HG03378 (cell line): ENCODE results near the gene GATA5.

Source experiments
- ATAC-seq: cut with Tn5 transposase; IDR thresholded peaks from one replicate; pipeline ENCODE4 v1.9.1; 2021; ENCODE audit warnings: mild to moderate bottlenecking, moderate library complexity; ENCODE audit not compliant: unreplicated experiment

GATA5 gene

DNA sequence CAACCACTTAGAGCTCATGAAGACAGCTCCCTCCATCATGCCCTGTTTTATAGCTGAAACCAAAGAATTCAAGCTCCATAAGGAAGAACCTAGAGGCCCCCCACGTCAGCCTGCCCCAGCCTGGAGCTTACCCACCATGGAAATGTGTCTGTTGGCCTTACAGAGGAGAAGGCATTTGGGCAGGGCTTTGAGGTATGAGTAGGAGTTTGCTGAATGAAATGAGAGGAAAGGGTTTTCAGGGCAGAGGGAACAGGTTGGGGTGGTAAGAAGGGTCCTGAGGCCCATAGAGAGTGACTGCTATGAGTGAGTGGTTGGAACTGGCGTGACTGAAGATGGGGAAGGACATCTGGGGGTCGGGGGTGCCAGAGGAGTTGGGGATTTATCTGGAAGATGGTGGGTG, 12.7 kb upstream of the GATA5 start:
- ATAC-seq = no peak

DNA sequence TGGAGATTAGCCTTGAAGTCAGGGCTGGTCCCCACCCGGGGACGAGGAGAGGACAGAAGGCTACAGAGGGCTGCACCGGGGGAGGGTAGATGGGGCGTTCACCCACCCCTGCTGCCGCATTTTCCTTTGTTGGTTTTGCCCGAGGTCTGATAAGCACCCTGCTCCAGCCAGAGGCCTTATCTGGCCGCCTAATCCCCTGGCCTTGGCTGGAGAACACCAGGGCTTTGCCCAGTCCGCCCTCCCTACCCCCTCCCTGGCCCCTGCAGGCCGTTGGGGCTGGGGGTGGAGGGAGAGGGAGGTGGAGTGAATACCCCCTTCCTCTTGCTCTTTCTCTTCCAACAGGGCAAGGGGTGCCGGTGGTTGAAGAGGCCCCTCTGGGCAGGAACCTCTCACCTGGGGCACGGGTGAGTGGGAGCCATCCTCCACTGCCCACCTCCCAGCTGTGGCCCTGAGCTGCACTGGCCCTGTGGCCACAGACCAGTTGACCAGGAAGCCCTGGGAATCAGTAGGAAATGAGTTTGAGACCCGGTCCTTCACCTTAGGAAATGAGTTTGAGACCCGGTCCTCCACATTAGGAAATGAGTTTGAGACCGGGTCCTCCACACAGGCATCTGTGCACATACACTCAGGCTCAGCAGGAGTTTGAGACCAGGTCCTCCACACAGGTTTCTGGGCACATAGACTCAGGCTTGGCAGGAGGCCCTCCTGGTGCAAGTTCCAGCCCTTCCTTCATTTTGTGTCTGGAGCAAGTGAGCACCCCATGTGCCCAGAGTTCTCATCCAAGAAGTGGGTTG, 12.0 kb upstream of the GATA5 start:
- ATAC-seq = no peak

DNA sequence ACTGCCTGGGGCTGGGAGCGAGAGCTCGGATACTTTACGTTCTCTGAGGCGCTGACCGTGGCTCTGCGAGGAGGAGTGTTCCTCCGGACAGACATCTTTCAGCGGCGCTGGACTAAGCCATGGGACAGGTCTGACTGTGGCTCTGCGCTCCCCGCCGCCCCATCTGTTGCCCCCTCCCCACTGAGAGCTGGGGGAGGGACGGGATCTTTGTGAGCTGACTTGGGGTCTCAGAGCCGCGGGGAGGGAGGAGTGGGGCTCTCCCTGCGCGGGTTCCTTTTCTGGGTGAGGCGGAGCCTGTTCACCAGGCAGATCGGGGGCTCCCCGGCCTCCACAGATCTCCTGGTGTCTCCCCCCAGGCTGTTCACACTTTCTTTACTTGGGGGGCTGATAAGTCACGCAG, 11.3 kb upstream of the GATA5 start:
- no peak for ATAC-seq

DNA sequence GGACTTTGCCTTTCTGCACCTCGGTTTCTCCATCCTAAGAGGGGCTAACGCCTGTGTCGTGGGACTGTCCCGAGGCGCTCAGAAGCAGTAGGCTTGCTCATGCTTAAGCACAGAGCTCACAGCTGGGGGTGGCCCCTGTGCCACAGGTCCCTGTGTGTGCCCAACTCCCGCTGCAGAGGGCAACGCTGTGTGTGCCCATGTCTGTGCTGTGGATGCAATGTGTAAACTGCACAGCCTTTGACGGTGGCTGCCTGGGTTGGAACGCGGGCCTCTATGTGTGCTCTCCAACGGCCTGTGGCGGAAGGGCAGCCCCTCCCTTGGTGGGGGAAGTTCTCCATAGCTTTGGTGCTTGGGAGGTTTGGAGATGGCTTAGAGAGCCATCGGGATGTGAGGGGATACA, 10.7 kb upstream of the GATA5 start:
- ATAC-seq = no peak

DNA sequence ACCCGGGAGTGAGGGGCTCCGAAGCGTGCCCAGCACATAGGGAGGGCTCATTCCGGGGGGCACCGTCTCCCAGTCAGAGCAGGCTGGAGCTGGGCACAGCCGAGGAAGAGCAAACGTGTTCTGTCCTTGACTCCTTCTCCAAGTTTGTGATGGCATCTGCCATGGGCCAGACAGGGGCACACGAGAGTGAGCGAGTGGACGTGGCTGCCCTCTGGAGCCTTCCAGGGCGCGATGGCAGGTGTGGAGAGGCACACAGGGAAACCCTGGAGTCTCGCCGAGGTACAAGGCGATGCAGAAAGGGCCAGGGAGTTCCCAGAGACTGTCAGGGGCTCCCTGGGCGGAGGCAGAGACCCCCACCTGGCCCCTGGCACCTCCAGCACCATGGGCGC, 9.9 kb upstream of the GATA5 start:
- no peak for ATAC-seq

DNA sequence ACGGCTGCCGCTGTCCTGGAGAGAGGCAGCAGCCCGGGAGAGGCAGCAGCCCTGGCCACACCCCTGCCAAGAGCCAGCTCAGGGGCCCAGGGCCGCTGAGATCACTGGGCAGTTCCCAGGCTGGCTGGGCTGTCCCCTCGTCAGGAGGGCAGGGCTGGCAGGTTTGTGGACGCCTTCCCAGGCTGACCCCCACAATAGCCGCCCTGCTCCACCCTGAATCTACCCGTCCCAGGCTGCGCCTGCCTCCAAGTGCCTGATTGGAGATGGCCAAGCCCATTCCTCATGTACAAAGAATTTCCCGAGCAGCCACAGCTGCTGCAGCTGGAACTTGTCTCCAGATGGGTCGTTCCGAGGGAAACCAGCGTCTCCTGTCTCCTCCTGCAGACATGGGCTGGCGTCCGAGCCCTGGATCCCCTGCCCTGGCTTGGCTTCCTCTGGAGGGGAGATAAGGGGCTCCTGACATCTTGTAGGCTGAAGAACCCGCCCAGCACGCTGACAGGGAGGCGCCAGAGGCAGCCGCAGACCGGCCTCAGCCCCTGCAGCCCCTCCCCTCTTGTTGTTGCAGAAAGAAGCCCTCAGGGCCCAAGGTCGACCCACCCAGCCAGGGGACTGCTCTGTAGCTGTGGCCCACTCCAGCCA, 9.4 kb upstream of the GATA5 start:
- ATAC-seq = no peak

DNA sequence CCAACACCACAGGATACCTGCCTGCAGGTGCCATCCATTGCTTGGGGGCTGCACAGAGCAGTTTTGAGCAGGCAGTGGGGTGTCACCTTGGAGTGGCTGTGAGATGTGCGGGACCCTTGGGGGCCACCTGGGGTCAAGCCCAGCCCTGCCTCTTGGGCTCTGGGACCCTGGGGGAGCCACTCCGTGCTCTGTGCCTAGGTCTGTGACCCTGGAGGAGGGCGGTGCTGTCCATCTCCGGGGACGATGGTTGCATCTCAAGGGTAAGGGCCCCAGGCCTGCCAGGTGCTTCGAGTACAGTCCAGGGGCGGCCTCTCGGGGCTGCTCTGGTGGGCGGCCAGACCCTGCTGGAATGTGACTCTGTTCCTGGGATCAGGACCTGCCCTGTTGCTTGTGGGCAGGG, 8.7 kb upstream of the GATA5 start:
- ATAC-seq = no peak

DNA sequence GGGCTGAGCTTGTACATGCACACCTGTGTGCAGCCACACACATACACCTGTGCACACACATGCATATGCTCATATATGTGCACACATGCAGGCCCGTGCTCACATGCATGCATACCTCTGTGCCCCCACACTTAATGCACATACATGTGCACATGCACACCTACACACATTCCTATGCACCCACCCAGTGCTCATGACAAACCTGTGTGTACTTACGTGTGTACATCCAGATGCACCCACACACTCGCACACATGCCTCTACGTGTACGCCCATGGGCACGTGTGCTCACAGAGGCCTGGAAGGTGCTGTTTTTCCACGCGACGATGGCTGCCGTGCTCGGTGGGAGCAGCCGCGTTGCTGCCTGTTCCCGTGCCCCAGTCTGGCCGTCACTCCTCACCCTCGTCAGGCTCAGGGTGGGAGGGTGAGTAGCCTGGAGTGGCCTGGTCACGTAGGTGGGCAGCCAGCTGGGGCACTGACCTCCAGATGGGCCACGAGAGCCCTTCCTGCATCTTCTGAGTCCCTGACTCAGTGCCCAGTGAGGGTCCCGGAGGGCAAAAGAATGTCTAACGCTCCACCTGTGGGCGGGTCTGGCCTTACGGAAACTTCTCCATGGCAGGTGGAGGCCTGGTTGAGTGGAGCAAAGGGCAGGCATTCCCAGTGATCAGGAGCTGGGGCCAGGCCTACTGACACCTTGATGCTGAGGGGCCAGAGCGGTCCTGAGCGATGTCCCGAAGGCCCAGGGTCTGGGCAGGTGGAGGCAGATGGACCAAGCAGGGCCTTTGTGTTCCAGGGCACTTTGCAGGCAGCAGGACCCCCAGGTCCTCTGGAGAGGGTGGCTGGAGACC, 8.0 kb upstream of the GATA5 start:
- no peak for ATAC-seq

DNA sequence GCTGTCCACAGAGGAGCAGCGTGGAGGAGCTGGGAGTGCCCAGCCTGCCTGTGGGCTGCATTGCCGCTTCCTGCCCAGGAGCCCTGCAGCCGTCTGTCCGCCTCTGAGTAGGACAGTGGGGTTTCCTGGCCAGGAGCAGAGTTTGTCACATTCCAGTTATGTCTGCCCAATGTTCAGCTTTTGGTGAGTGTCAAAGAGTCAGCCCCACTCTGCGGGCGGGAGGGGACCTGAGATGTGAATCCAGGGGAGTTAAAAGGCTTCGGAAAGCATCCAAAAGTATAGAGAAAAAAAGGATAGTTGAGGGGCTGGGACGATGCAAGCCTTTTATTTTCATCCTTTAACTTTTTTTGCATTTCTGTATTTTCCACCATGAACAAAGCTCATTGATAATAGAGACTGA, 7.2 kb upstream of the GATA5 start:
- no peak for ATAC-seq

DNA sequence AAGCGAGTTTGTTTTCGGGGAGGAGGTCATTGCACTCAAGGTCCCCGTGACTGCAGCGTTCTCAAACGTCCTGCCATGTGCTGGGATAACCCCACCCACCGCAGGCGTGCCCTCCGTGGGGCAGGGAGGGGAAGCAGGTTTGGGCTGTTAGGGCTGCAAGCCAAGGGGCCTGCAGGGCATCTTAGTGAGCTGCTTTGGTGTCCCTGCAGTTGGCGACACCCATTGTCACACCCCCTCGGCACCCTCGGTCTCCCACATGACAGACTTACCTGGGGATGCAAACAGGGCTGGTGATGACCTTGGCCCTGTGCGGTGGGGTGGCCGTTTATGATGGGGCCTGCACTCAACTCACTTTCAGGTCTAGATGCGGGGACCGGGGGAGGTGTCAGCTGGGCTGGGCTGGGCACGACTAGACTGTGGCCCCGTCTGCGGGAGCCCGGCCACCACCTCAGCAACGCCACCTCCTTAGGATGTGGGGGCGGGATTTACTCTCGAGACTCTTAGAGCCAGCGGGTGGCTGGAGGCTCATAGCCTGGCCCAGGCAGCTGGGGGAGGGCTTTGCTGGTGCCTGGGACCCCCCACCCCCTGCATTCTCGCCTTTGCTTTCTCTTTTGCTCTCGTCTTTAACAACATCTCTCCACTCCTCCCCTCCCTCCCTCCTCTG, 6.5 kb upstream of the GATA5 start:
- ATAC-seq = no peak

DNA sequence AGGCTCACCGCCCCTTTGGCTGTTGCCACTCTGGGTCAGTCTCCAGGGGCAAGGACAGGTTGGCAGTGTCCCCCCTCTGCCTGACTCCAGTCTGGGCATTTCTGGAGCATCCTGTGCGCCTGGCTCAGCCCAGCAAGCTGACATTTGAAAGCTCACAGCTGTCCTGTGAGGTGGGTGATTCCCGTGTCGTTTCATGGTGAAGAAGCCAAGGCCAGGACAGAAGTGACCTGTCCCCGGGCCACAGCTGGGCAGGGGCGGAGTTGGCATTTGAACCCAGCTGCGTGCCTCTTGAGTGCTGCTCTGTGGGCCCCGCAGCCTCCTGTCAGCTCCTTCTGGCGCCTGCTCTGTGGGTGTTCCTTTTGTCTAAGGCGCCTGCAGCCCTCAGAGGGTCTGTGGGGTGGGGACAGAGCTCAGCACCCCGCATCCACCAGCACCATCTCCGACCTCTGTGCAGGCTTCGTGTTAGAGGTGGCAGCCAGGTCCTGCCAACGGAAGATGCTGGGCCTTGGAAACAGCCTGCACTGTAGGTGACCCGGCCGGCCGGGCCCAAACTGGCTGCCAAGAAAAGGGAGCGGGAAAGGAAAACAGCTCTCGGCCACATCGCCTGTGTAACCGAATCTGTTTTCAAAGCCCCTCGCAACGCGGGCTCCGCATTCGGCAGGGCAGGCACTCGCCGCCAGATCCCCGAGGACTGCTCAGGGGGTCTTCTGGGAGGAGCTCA, 5.8 kb upstream of the GATA5 start:
- no peak for ATAC-seq

DNA sequence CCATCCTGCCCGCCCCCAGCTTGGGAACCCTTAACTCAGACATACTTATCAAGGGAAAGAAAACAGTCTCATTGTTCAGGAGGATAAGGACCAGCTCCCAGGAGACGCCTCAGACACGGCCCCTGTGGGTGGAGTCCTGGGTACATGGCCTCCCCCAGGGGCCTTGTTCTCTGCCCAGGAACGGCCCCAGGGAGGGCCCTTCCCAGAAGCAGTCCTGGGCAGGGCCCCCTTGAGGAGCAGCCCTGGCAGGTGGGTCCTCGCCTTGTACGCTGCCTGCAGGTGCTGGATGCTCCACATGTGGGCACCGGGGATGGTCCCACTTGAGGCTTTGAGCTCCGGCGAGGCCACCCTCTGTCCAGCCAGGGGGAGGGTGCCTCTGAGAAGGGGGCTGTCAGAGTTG, 4.5 kb upstream of the GATA5 start:
- no peak for ATAC-seq

DNA sequence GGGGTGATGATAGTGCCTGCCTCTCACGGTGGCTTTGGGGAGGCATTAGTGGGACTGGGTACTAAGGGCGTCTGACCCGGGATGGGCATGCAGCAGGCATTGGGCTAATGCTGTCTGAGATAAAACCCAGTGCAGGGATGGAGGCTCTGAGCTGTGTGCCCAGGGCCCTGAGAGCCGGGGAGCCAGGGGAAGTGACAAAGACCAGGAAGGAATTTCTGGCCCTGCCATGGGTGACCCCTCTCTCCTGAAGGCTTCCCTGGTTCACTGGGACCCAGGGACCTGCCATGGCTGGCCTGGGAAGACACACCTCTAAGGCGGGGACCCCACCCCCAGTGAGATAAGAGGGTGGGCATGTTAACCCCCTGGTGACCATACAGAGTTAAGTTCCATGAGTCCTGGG, 3.9 kb upstream of the GATA5 start:
- no peak for ATAC-seq

DNA sequence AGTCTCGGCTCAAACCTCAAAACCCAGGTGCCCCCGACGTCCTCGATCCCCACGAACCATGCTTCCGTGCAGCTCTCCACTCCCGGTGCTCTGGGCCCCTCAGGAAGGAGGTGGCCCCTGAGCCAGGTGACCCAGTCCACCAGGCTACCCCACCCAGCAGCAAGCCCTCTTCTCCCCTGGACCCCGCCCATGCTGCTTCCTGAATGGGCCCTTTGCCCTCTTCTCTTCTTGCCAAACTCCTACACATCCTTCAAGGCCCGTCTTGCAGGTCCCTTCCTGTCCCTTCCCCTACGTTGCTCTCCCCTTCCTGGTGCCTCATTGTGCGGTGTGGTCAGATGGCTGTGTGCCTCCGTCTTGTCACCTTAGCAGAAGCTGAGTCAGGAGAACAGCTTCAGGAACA, 3.4 kb upstream of the GATA5 start:
- no peak for ATAC-seq

DNA sequence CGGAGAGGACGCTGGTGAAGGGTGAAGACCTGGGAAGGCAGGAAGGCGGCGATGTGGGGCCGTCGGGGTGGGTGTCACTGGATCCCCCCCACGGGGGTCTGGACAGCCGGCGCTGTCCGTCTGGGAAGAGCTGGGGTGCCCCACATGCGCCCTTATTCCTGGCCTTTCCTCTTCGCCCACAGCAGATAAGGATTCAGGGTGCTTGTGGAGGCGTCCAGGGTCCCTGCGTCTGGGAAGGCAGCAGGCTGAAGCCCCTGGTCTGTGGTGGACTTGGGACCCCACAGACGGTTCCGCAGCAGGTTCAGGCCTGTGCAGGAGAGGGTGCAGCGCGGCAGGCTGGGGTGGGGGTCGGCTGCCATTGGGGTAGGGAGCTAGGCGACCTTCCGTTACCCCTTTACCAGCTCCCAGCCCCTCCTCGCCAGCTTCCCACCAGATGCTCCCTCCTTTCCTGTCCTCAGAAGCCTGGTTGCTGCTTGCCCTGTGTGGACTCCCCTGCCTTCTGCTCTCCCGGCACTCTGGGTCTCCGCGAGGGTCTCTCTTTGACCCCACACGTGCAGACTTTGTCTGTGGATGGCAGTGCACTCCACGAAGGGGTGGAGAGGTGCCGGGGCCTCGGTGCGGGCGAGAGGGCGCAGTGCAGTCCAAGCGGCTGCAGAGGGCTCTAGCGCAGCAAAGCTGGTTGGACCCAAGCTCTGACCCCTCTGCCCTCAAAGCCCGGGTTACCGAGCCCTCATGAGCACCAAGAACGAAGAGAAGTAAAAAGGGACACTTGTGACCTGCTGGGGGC, 2.1 kb upstream of the GATA5 start:
- no peak for ATAC-seq

DNA sequence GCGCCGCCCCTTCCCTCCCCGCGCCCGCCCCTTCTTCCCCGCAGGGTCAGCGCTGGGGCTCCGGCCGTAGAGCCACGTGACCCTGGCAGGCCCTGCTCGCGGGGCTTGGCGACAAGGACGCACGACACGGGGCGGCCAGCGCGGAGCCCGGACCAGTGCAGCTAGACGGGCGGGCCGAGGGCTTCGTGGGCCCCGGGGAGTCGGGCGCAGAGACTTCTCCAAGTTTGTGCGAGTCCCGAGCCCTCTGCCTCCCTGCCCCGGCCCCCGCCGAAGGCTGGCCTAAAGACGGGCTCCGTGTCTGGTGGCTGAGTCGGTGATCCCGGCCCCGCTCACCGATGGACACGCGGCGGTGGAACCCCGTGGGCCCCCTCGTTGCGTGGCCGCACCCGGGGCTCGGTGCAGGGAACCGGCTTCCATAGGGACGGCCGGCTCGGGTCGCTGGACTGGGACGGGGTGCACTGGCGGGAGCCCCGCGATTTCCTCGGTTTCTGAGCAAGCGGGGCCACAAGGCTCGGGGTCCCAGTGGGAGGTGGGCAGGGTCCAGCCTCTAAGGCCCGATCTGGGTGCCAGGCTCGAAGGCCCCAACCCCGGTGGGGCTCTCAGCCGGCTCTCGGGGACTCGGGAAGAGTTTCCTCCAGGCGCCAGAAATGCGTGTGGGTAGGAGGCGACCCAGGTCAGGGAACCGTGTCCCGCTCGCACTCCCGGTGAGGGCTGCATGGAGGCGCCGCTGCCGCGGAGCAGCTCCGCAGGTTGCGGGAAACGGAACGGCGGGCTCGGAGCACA, 452 bp upstream of the GATA5 start:
- no peak for ATAC-seq

DNA sequence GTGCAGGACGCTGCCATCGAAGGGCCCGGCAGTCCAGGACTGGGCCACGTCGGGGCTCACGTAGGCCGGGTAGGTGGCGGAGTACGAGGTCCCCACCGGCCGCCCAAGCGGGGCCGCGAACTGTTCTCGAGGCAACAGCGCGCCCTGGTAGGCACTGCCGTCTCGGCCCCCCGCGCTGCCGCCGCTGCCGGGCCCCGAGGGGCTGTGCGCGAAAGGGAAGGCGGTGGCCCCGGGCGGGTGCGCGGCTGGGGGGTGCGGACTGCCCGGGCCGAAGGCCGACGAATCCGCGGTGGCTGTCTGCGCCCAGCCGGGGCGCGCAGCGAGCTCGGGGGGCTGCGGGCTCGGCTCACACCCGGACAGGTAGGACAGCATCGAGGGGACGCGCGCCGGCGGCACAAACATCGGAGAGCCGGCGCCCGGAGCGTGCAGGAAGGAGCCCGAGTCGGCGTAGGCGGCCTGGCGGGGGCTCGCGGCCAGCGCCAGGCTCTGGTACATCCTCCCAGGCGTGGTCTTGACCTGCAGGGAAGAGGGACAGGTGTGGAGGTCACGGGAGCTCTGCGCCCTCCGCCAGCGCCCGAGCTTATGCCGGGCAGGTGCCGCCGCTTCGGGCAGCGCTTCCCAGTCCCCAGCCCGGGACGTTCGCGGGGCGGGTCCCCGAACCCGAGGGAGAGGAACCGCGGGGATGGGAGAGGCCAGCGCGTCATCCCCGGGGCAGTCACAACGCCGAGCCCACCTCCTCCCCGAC, 596 bp downstream of the GATA5 start:
- ATAC-seq = no peak

DNA sequence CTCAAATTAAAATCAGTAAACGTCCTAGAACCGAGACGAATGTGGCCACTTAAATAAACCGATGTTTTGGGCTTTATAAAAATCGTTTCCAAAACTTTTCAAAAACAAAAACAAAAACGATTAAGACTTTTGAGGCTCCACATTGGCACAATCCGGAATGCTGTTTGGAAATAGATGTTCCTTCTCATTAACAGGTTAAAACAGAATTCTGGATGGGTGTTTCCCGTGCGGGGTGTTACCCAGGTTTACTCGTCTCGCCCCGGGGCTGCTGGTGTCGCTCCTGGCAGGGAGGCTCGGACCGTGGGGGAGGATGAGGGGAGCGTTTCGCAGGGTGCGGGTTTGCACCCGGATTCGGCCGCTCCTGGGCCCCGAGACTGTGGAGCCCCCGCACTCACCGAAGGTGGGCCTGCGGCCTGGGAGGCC, 1.2 kb downstream of the GATA5 start:
- ATAC-seq = no peak
